GM21381 (cell line): Measurements from ENCODE around the gene ELMO3.

Experiments used
- ATAC-seq: cut with Tn5 transposase; IDR thresholded peaks from one replicate; pipeline ENCODE4 v1.9.1; 2021; ENCODE audit warnings: mild to moderate bottlenecking, moderate library complexity; ENCODE audit not compliant: unreplicated experiment

Gene ELMO3

GRCh38 chr16:67199011-67199807 lies at the start of gene ELMO3:
Gene ELMO3, plus strand, starts transcription at chr16:67199131. Its CDS starts 196 bp downstream, at chr16:67199327.
- no peak for ATAC-seq

- no peak for ATAC-seq
Observed at GRCh38 chr16:67149276-67150046, 49.5 kb upstream of the ELMO3 start.

GRCh38 chr16:67150047-67150832 lies 48.7 kb upstream of the ELMO3 start:
- peak; percentile 36 for ATAC-seq

- peak; percentile 52 for ATAC-seq
Observed at GRCh38 chr16:67150833-67151396, 48.0 kb upstream of the ELMO3 start, which contains the start of gene B3GNT9. Gene B3GNT9, minus strand, starts transcription at chr16:67150998. Its CDS starts 513 bp downstream, at chr16:67150485.

- no peak for ATAC-seq
Observed at GRCh38 chr16:67151431-67152097, 47.4 kb upstream of the ELMO3 start.

GRCh38 chr16:67154578-67155294 lies 44.2 kb upstream of the ELMO3 start:
- no peak for ATAC-seq

GRCh38 chr16:67155295-67156142 lies 43.4 kb upstream of the ELMO3 start:
- no peak for ATAC-seq

- no peak for ATAC-seq
Observed at GRCh38 chr16:67156143-67156844, 42.6 kb upstream of the ELMO3 start.

GRCh38 chr16:67157106-67157748 lies 41.7 kb upstream of the ELMO3 start:
- no peak for ATAC-seq

- ATAC-seq = no peak
Observed at GRCh38 chr16:67157892-67158635, 40.9 kb upstream of the ELMO3 start.

GRCh38 chr16:67158637-67159600 lies 40.0 kb upstream of the ELMO3 start:
- ATAC-seq = peak; percentile 43

- no peak for ATAC-seq
Observed at GRCh38 chr16:67161595-67162058, 37.3 kb upstream of the ELMO3 start.

GRCh38 chr16:67162506-67163163 lies 36.3 kb upstream of the ELMO3 start:
- no peak for ATAC-seq

- no peak for ATAC-seq
Observed at GRCh38 chr16:67163164-67163998, 35.5 kb upstream of the ELMO3 start.
